GM18907 (cell line): ENCODE measurements around the gene GRM7.

Experiments used
- ATAC-seq: cut with Tn5 transposase; IDR thresholded peaks from one replicate; pipeline ENCODE4 v1.9.1; 2021; ENCODE audit warnings: mild to moderate bottlenecking, moderate library complexity; ENCODE audit not compliant: unreplicated experiment

GRM7 gene

GRCh38 chr3:7469866-7470265 lies 609.0 kb downstream of the GRM7 start:
- ATAC-seq, result no peak

GRCh38 chr3:7484636-7485035 lies 623.7 kb downstream of the GRM7 start:
- ATAC-seq, result no peak

GRCh38 chr3:7487763-7488162 lies 626.8 kb downstream of the GRM7 start:
- ATAC-seq, result no peak

- ATAC-seq, result no peak
Measured at GRCh38 chr3:7489417-7489816, 628.5 kb downstream of the GRM7 start.

GRCh38 chr3:7498715-7499114 lies 637.8 kb downstream of the GRM7 start:
- ATAC-seq, result no peak

GRCh38 chr3:7503431-7503830 lies 642.5 kb downstream of the GRM7 start:
- no peak for ATAC-seq

- no peak for ATAC-seq
Measured at GRCh38 chr3:7504886-7505775, 644.2 kb downstream of the GRM7 start.

- no peak for ATAC-seq
Measured at GRCh38 chr3:7506606-7507180, 645.8 kb downstream of the GRM7 start.

- ATAC-seq, result no peak
Measured at GRCh38 chr3:7508821-7509220, 647.9 kb downstream of the GRM7 start.

GRCh38 chr3:7512048-7512447 lies 651.1 kb downstream of the GRM7 start:
- ATAC-seq, result no peak

- ATAC-seq, result no peak
Measured at GRCh38 chr3:7518026-7518425, 657.1 kb downstream of the GRM7 start.

- ATAC-seq, result no peak
Measured at GRCh38 chr3:7518456-7518855, 657.5 kb downstream of the GRM7 start.

- no peak for ATAC-seq
Measured at GRCh38 chr3:7520059-7520458, 659.1 kb downstream of the GRM7 start.

- ATAC-seq, result no peak
Measured at GRCh38 chr3:7520593-7520992, 659.7 kb downstream of the GRM7 start.

GRCh38 chr3:7536510-7536909 lies 675.6 kb downstream of the GRM7 start:
- ATAC-seq, result no peak

GRCh38 chr3:7536921-7537320 lies 676.0 kb downstream of the GRM7 start:
- ATAC-seq, result no peak

GRCh38 chr3:7543294-7543880 lies 682.5 kb downstream of the GRM7 start:
- ATAC-seq, result no peak

- no peak for ATAC-seq
Measured at GRCh38 chr3:7545334-7545733, 684.4 kb downstream of the GRM7 start.

GRCh38 chr3:7546253-7546652 lies 685.3 kb downstream of the GRM7 start:
- ATAC-seq, result no peak

GRCh38 chr3:7547826-7548225 lies 686.9 kb downstream of the GRM7 start:
- no peak for ATAC-seq

GRCh38 chr3:7562892-7563291 lies 702.0 kb downstream of the GRM7 start:
- no peak for ATAC-seq

- ATAC-seq, result no peak
Measured at GRCh38 chr3:7565574-7565973, 704.7 kb downstream of the GRM7 start.
